ENCODE data around the gene IGF2BP3.
"Not testable (repeated sequence)": the region's sequence is repeated elsewhere in the genome, so short reads cannot be mapped to it uniquely, and the experiment has no call there.

The IGF2BP3 gene

GRCh38 chr7:23470330-23471105 is at the start of gene IGF2BP3:
TSS of gene IGF2BP3 (minus strand) at chr7:23470491. CDS start at chr7:23470110, 381 bp downstream.
- DNase-seq (ENCODE audit: low read depth in 3 of 3) = peak in 1 of 3 experiments; percentile 34

GRCh38 chr7:23514755-23515154 is 44.5 kb upstream of the IGF2BP3 start:
- no peak for DNase-seq (ENCODE audit: low read depth in 3 of 3)

GRCh38 chr7:23513746-23514145 is 43.5 kb upstream of the IGF2BP3 start:
- DNase-seq (ENCODE audit: low read depth in 3 of 3) = not testable (repeated sequence)

GRCh38 chr7:23494009-23494408 is 23.7 kb upstream of the IGF2BP3 start:
- no peak for DNase-seq (ENCODE audit: low read depth in 3 of 3)

- DNase-seq (ENCODE audit: low read depth in 3 of 3) = no peak
These were observed 21.2 kb upstream of the IGF2BP3 start for GRCh38 chr7:23491502-23491901.

GRCh38 chr7:23490357-23491135 is 20.3 kb upstream of the IGF2BP3 start:
- DNase-seq (ENCODE audit: low read depth in 3 of 3) = peak in 1 of 3 experiments; percentile 27

- not testable (repeated sequence) for DNase-seq (ENCODE audit: low read depth in 3 of 3)
These were observed 18.4 kb upstream of the IGF2BP3 start for GRCh38 chr7:23488714-23489113.

- DNase-seq (ENCODE audit: low read depth in 3 of 3) = no peak
These were observed 17.4 kb upstream of the IGF2BP3 start for GRCh38 chr7:23487670-23488069.

GRCh38 chr7:23486002-23486773 is 15.9 kb upstream of the IGF2BP3 start:
- DNase-seq (ENCODE audit: low read depth in 3 of 3) = no peak

GRCh38 chr7:23482686-23483085 is 12.4 kb upstream of the IGF2BP3 start:
- no peak for DNase-seq (ENCODE audit: low read depth in 3 of 3)

- no peak for DNase-seq (ENCODE audit: low read depth in 3 of 3)
These were observed 7.9 kb upstream of the IGF2BP3 start for GRCh38 chr7:23477962-23478866.

- no peak for DNase-seq (ENCODE audit: low read depth in 3 of 3)
These were observed 6.8 kb upstream of the IGF2BP3 start for GRCh38 chr7:23477157-23477499.

GRCh38 chr7:23476286-23477156 is 6.2 kb upstream of the IGF2BP3 start:
- DNase-seq (ENCODE audit: low read depth in 3 of 3) = no peak

GRCh38 chr7:23475576-23475839 is 5.2 kb upstream of the IGF2BP3 start:
- no peak for DNase-seq (ENCODE audit: low read depth in 3 of 3)

- no peak for DNase-seq (ENCODE audit: low read depth in 3 of 3)
These were observed 4.7 kb upstream of the IGF2BP3 start for GRCh38 chr7:23474829-23475575.

GRCh38 chr7:23474094-23474828 is 4.0 kb upstream of the IGF2BP3 start:
- DNase-seq (ENCODE audit: low read depth in 3 of 3) = peak in 2 of 3 experiments; percentile 40 to 82

GRCh38 chr7:23473844-23474093 is 3.5 kb upstream of the IGF2BP3 start:
- DNase-seq (ENCODE audit: low read depth in 3 of 3) = no peak

- no peak for DNase-seq (ENCODE audit: low read depth in 3 of 3)
These were observed 2.9 kb upstream of the IGF2BP3 start for GRCh38 chr7:23472956-23473843.

Data from stimulated activated CD4-positive, alpha-beta T cell treated with anti-CD3 and anti-CD28 coated beads, TNF-alpha, amount 100 ng/mL, for 24 hours (primary cell).